K562 (cell line): ENCODE results near the gene CXCR6. TPM values are rescaled to one million over a fixed set of nuclear protein-coding genes. Genes with fewer than 3 reads are reported as not detected.
A peak's percentile ranks its signal among the peaks of the same experiment; 100 is the strongest.

Source experiments
- BHLHE40 ChIP-seq: IDR thresholded peaks from 2 replicates; pipeline ENCODE4 v1.6.1; 2011; ENCODE audit warnings: low read length, improper control_type of control experiment
- BRD4 ChIP-seq: fragments of 200-600 bp; sonication (generic); IDR thresholded peaks from 2 replicates; pipeline ENCODE4 v1.6.1; 2017; ENCODE audit warnings: inconsistent platforms
- CCNT2 ChIP-seq: IDR thresholded peaks from 2 replicates; pipeline ENCODE4 v1.6.1; 2011; ENCODE audit warnings: borderline replicate concordance, low read depth, mild to moderate bottlenecking, moderate library complexity, mixed read lengths, low read length; ENCODE audit not compliant: insufficient read length; ENCODE audit errors: extremely low read depth
- CTCF ChIP-seq, 3 experiments: IDR thresholded peaks in 2 of 3; conservative IDR thresholded peaks in 1 of 3; 2 replicates each; pipeline ENCODE4 v1.5.1; 2011 to 2012; ENCODE audit warnings: low read length in 3 of 3, mild to moderate bottlenecking in 3 of 3, control low read depth in 2 of 3, improper control_type of control experiment in 1 of 3, inconsistent platforms in 1 of 3, low read depth in 1 of 3, mixed read lengths in 1 of 3, moderate library complexity in 1 of 3; ENCODE audit not compliant: insufficient read depth in 2 of 3
- ESRRA ChIP-seq: fragments of 450-650 bp; IDR thresholded peaks from 2 replicates; pipeline ENCODE4 v1.6.1; 2014; ENCODE audit warnings: low read depth, mild to moderate bottlenecking, moderate library complexity, borderline replicate concordance
- ETV1 ChIP-seq: fragments of 450-650 bp; conservative IDR thresholded peaks from 2 replicates; pipeline ENCODE4 v1.6.1; 2016; ENCODE audit warnings: missing genetic modification characterization, control low read depth, low read depth, missing compliant biosample characterization
- ILK ChIP-seq: fragments of 450-650 bp; IDR thresholded peaks from 2 replicates; pipeline ENCODE4 v1.6.1; 2016; ENCODE audit warnings: missing genetic modification characterization, low read depth, mild to moderate bottlenecking, missing compliant biosample characterization, moderate library complexity, borderline replicate concordance
- IRF9 ChIP-seq: fragments of 450-650 bp; IDR thresholded peaks from 2 replicates; pipeline ENCODE4 v1.6.1; 2016; ENCODE audit warnings: missing biosample characterization, missing genetic modification characterization
- KLF16 ChIP-seq: IDR thresholded peaks from 2 replicates; pipeline ENCODE4 v1.6.1; 2016; ENCODE audit warnings: antibody characterized with exemption
- MEF2A ChIP-seq: IDR thresholded peaks from 2 replicates; pipeline ENCODE4 v1.6.1; 2011; ENCODE audit warnings: low read depth, mild to moderate bottlenecking, low read length, moderate library complexity; ENCODE audit not compliant: control insufficient read depth
- MYBL2 ChIP-seq, 2 experiments: fragments of 450-650 bp in 1 of 2; sonication (generic) in 1 of 2; formaldehyde crosslinking in 1 of 2; IDR thresholded peaks; 2 replicates each; pipeline versions ENCODE4 v1.6.1 to v1.8.1; 2017 to 2022; ENCODE audit warnings: borderline replicate concordance in 1 of 2, inconsistent platforms in 1 of 2, low read depth in 1 of 2, mild to moderate bottlenecking in 1 of 2, missing genetic modification reagents in 1 of 2, moderate library complexity in 1 of 2
- MYNN ChIP-seq, 2 experiments: sonication (generic); formaldehyde crosslinking in 1 of 2; IDR thresholded peaks; 2 replicates each; pipeline versions ENCODE4 v1.5.0 to v1.6.1; 2016 to 2020; ENCODE audit warnings: antibody characterized with exemption in 1 of 2, missing genetic modification reagents in 1 of 2
- PRDM10 ChIP-seq: fragments of 450-650 bp; IDR thresholded peaks from 2 replicates; pipeline ENCODE4 v1.6.1; 2018; ENCODE audit not compliant: partially characterized antibody
- SP1 ChIP-seq: sonication (generic); formaldehyde crosslinking; IDR thresholded peaks from 2 replicates; pipeline ENCODE4 v1.8.1; 2022; ENCODE audit warnings: mild to moderate bottlenecking, missing genetic modification reagents
- TEAD1 ChIP-seq, 2 experiments: fragments of 450-650 bp in 1 of 2; sonication (generic) in 1 of 2; formaldehyde crosslinking; IDR thresholded peaks; 2 replicates each; pipeline versions ENCODE4 v1.4.0 to v1.8.0; 2020 to 2022; ENCODE audit warnings: mild to moderate bottlenecking in 2 of 2, missing genetic modification reagents in 1 of 2
- THAP12 ChIP-seq: fragments of 250-450 bp; sonication (Bioruptor Pico); IDR thresholded peaks from 2 replicates; pipeline ENCODE4 v1.9.0; 2021; ENCODE audit warnings: mild to moderate bottlenecking, inconsistent platforms
- XRCC5 ChIP-seq: fragments of 200-400 bp; formaldehyde crosslinking; IDR thresholded peaks from 2 replicates; pipeline ENCODE4 v1.6.1; 2017; ENCODE audit warnings: low read depth, mild to moderate bottlenecking, low read length
- polyA plus RNA-seq, 8 experiments: library from polyadenylated mRNA; depleted of rRNA in 4 of 8; stranded (reverse) in 5 of 8; unstranded in 3 of 8; fragments of >200 nt; fragmentation: Nextera tagmentation in 2 of 8; fragmentation: Illumina TruSeq in 1 of 8; extraction: Ambion mirVana in 2 of 8; extraction: Trizol in 1 of 8; gene quantifications; 2 replicates each; pipeline versions ENCODE4 v1.2.1 to v1.2.3, GENCODE V29; 2011 to 2014; ENCODE audit warnings: inconsistent platforms in 1 of 8, missing spikeins in 1 of 8
- total RNA-seq, 7 experiments: library from RNA; depleted of rRNA in 6 of 7; stranded (reverse); fragments of >200 nt in 6 of 7; fragmentation: Illumina TruSeq in 2 of 7; extraction: Trizol in 2 of 7; gene quantifications; 2 replicates each; pipeline versions ENCODE4 v1.2.1 to v1.2.3, GENCODE V29; 2011 to 2021; ENCODE audit warnings: low replicate concordance in 1 of 7

CXCR6 gene
- total and polyA plus RNA-seq, 9 of the 15 experiments (the other 6 are each of a cell fraction or from before 2014, with no cell fraction given), result 0.28 TPM; not detected in 8

- TF ChIP-seq ETV1 (tag) (0 out of 2 replicates have a peak, but pooled peaks have one; percentile 29), SP1 (CRISPR knock-in tag) (no peak), ILK (no peak), BRD4 (no peak), THAP12 (0 out of 2 replicates have a peak, but pooled peaks have one; percentile 30), PRDM10 (no peak), BHLHE40 (0 out of 2 replicates have a peak, but pooled peaks have one; percentile 24), XRCC5 (no peak), MYNN (IDR thresholded peaks at IDR 0.05) (0 out of 2 replicates have a peak, but pooled peaks have one; percentile 20), MYNN (CRISPR knock-in tag; IDR thresholded peaks at IDR 0.05) (no peak), MYBL2 (IDR thresholded peaks at IDR 0.05; ENCODE audit: low read depth) (no peak), MYBL2 (CRISPR knock-in tag; IDR thresholded peaks at IDR 0.05; ENCODE audit: borderline replicate concordance) (no peak), TEAD1 (CRISPR knock-in tag; IDR thresholded peaks at IDR 0.05) (no peak), CTCF (IDR thresholded peaks at IDR 0.05 in 2 of 3, conservative IDR thresholded peaks at IDR 0.05 in 1 of 3; ENCODE audit: insufficient read depth in 2 of 3, low read depth in 1 of 3, low read length in 3 of 3) (peak; percentile 93 to 96 (median 95)), IRF9 (no peak), KLF16 (peak; percentile 46; the same call in 1 of the 2 replicates), MEF2A (no peak), ESRRA (no peak), CCNT2 (no peak)
These were observed 4.4 kb upstream of the CXCR6 start (continued) for GRCh38 chr3:45938864-45939263.
